CD4-positive, CD25-positive, alpha-beta regulatory T cell (primary cell): ENCODE data around the gene SRGAP1. TPM values are rescaled to one million over a fixed set of nuclear protein-coding genes. Genes with fewer than 3 reads are reported as not detected.

Experiments used
- ATAC-seq, 2 donors: fragments of 150-1000 bp; cut with Tn5 transposase; one replicate each; pipeline ENCODE4 v1.10.0; 2021; ENCODE audit warnings: low read depth in 2 of 2, moderate number of reproducible peaks in 2 of 2, moderate library complexity in 1 of 2
- DNase-seq, 3 donors: peaks; one replicate each; pipeline versions ENCODE4 v3.0.0 to v3.0.0-alpha.2; 2012 to 2022; ENCODE audit warnings: mixed read lengths in 1 of 3
- H3K27ac ChIP-seq: one replicate; pipeline ENCODE4 v1.7.0; 2013; ENCODE audit warnings: mild to moderate bottlenecking, low read length; ENCODE audit not compliant: insufficient read depth, poor library complexity, severe bottlenecking
- H3K27me3 ChIP-seq: one replicate; pipeline ENCODE4 v1.7.0; 2013; ENCODE audit warnings: low read length; ENCODE audit not compliant: control insufficient read depth, insufficient read depth
- H3K36me3 ChIP-seq: one replicate; pipeline ENCODE4 v1.7.0; 2013; ENCODE audit warnings: mild to moderate bottlenecking, low read length, moderate library complexity; ENCODE audit not compliant: control insufficient read depth, insufficient read depth
- H3K4me1 ChIP-seq: 2 replicates; pipeline ENCODE4 v1.7.0; 2013; ENCODE audit warnings: mild to moderate bottlenecking, low read length; ENCODE audit not compliant: insufficient read depth, control insufficient read depth, poor library complexity, severe bottlenecking
- H3K4me3 ChIP-seq: one replicate; pipeline ENCODE4 v1.7.0; 2013; ENCODE audit warnings: low read depth, mild to moderate bottlenecking, low read length, moderate library complexity
- H3K9me3 ChIP-seq, 2 experiments: 1 replicate in 1 of 2; 2 replicates in 1 of 2; pipeline ENCODE4 v1.7.0; 2013; ENCODE audit warnings: low read length in 2 of 2, mild to moderate bottlenecking in 1 of 2, moderate library complexity in 1 of 2; ENCODE audit not compliant: control insufficient read depth in 2 of 2
- H3K27ac Mint-ChIP-seq, 3 donors: one replicate each; pipeline ENCODE4 v1.8.0; 2020 to 2022; ENCODE audit warnings: mild to moderate bottlenecking in 3 of 3, mixed read lengths in 3 of 3, moderate library complexity in 2 of 3
- H3K27me3 Mint-ChIP-seq: one replicate; pipeline ENCODE4 v1.8.0; 2022; ENCODE audit warnings: mild to moderate bottlenecking, mixed read lengths
- H3K36me3 Mint-ChIP-seq: one replicate; pipeline ENCODE4 v1.8.0; 2020; ENCODE audit warnings: mixed read lengths
- H3K4me1 Mint-ChIP-seq, 4 donors: one replicate each; pipeline ENCODE4 v1.8.0; 2020 to 2022; ENCODE audit warnings: mixed read lengths in 4 of 4, mild to moderate bottlenecking in 1 of 4
- H3K4me3 Mint-ChIP-seq, 4 donors: one replicate each; pipeline ENCODE4 v1.8.0; 2020 to 2022; ENCODE audit warnings: mild to moderate bottlenecking in 4 of 4, mixed read lengths in 4 of 4, moderate library complexity in 3 of 4
- H3K9me3 Mint-ChIP-seq, 7 donors: one replicate each; pipeline ENCODE4 v1.8.0; 2020 to 2022; ENCODE audit warnings: mixed read lengths in 7 of 7, mild to moderate bottlenecking in 3 of 7, moderate library complexity in 2 of 7
- polyA plus RNA-seq, 4 donors: library from polyadenylated mRNA; unstranded; fragments of 300-500 nt; fragmentation: Illumina TruSeq; gene quantifications; one replicate each; pipeline ENCODE4 v1.2.3, GENCODE V29; 2021
- total RNA-seq: library from RNA; stranded (reverse); gene quantifications from one replicate; pipeline ENCODE4 v1.2.3, GENCODE V29; 2022

The SRGAP1 gene
- total and polyA plus RNA-seq, 5 donors from 2014 or later = 0.01 to 0.07 (median 0.02) TPM; not detected in 1

DNA sequence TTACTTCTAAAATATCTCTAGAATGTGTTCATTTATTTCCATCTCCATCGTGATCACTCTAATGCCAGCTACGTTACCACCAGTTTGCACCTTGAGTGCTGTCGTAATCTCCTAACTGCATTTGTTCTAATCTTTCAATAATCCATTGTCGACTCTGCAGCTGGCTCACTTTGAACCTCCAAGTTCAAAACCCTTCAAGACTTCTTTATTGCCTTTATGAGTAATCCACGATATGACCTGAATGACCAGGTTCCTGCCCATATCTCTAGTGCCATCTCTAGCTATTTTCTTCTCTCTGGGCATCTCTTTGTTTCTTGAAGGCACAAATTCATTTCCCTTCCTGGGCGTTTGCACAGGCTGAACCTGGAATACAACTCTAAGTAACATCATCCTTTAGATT is 76.7 kb downstream of the SRGAP1 start:
- Mint-ChIP-seq H3K36me3 (no peaks in the 10 kb centered on the region), H3K9me3 (peaks cover 0 to 2% (median 0%) of the 10 kb centered on the region in 7 donors), H3K27ac (no peak overlapping the region), H3K27me3 (no peaks in the 10 kb centered on the region), H3K4me3 (no peak overlapping the region), H3K4me1 (no peaks in the 10 kb centered on the region)
- DNase-seq (no peak), ATAC-seq (no peak)
- Histone ChIP-seq H3K4me3 (no peak overlapping the region), H3K27ac (no peak overlapping the region), H3K9me3 (no peaks in the 10 kb centered on the region), H3K36me3 (no peaks in the 10 kb centered on the region), H3K4me1 (no peaks in the 10 kb centered on the region), H3K27me3 (peaks cover 2% of the 10 kb centered on the region)

DNA sequence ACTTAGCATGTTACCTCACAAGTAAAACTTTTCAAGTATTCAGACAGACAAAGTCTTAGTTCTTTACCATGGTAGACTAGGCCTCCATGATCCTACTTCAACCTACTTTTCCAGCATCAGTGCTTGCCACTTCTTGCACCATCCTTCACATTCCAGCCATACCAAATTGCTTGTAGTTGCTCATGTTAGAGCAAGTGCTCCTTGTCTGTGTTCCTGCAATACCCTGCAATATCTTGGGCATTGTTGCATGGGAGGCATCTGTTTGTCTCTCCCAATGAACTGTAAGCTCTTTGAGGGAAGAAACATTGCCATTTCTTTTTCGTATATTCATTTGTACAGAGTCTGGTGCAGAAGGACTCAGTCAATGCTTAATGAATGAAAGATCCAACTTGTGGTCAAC is 78.0 kb downstream of the SRGAP1 start:
- Mint-ChIP-seq H3K9me3 (peaks cover 0 to 2% (median 0%) of the 10 kb centered on the region in 7 donors), H3K27me3 (no peaks in the 10 kb centered on the region)
- H3K4me3 ChIP-seq = no peak overlapping the region

DNA sequence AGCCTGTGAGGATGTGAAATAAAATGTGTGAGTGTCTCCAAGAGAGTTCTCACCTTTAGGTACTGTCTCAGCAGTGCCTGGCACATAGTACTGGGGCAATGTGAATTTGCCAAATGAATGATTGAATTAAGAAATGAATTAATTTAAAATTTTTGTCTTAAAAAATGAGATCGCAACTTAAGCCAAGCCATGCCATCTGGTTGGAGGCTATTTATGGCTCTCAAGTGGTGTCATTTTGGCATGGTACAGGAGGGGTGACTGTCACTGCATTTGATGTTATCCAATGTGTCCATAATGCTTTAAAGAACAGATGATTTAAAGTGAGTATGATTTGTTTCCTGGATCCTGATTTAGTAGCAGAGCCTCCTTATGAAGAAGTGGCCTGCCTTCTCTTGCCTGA is 80.3 kb downstream of the SRGAP1 start:
- H3K4me1 ChIP-seq = no peaks in the 10 kb centered on the region
- no peak for ATAC-seq

More for the DNA sequence above, 78.0 kb downstream of the SRGAP1 start:
- ATAC-seq = no peak
- Histone ChIP-seq H3K27ac (no peak overlapping the region), H3K9me3 (no peaks in the 10 kb centered on the region), H3K4me1 (no peaks in the 10 kb centered on the region), H3K27me3 (peaks cover 2% of the 10 kb centered on the region), H3K36me3 (no peaks in the 10 kb centered on the region)
- no peak for DNase-seq
- Mint-ChIP-seq H3K4me3 (no peak overlapping the region), H3K4me1 (no peaks in the 10 kb centered on the region), H3K36me3 (no peaks in the 10 kb centered on the region), H3K27ac (no peak overlapping the region)

DNA sequence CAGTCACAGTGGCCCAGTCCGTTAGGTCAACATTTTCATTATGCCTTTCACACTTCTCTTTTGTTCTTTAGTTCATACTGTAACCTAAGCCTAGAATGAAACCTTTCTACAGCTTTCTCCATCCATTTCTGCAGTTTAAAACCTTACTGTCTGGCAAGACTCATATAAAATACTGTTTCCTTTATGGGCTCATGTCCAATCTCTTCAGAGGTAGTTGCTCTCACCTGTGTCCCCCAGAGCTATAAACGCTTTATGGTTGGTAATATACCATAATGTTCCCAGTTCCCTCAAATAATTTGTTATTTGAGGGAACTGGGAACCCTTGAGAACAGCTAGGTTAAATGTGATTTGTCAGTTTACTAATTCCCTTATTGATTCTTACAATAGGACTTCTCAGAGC is 83.0 kb downstream of the SRGAP1 start:
- Mint-ChIP-seq H3K27ac (no peak overlapping the region), H3K4me3 (no peak overlapping the region), H3K4me1 (no peaks in the 10 kb centered on the region), H3K27me3 (no peaks in the 10 kb centered on the region), H3K9me3 (peaks cover 0 to 5% (median 0%) of the 10 kb centered on the region in 7 donors), H3K36me3 (no peaks in the 10 kb centered on the region)
- H3K4me1 ChIP-seq = no peaks in the 10 kb centered on the region
- H3K27me3 ChIP-seq = peaks cover 6% of the 10 kb centered on the region
- no peak overlapping the region for H3K27ac ChIP-seq
- no peaks in the 10 kb centered on the region for H3K9me3 ChIP-seq
- no peak overlapping the region for H3K4me3 ChIP-seq
- no peak for DNase-seq
- ATAC-seq = no peak
- H3K36me3 ChIP-seq = no peaks in the 10 kb centered on the region

More for the DNA sequence above, 80.3 kb downstream of the SRGAP1 start:
- Histone ChIP-seq H3K27ac (no peak overlapping the region), H3K9me3 (no peaks in the 10 kb centered on the region), H3K27me3 (peaks cover 2% of the 10 kb centered on the region), H3K4me3 (no peak overlapping the region), H3K36me3 (no peaks in the 10 kb centered on the region)
- Mint-ChIP-seq H3K4me3 (no peak overlapping the region), H3K27ac (no peak overlapping the region), H3K36me3 (no peaks in the 10 kb centered on the region), H3K27me3 (no peaks in the 10 kb centered on the region), H3K9me3 (peaks cover 0 to 2% (median 0%) of the 10 kb centered on the region in 7 donors), H3K4me1 (no peaks in the 10 kb centered on the region)
- no peak for DNase-seq

DNA sequence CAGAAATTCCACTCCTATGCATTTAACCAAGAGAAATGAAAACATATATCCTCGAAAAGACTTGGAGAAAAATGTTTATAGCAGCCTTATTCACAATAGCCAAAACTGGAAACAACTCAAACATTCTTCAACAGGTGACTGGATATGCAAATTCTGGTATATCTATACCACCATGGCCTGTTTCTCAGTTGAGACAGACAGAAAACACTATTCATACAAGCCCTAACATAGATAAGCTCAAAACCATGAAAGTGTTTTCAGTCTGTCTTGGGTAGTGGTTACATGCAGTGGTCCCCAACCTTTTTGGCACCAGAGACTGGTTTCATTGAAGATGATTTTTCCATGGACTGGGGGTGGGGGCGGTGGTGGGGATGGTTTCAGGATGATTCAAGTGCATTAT is 83.8 kb downstream of the SRGAP1 start:
- no peaks in the 10 kb centered on the region for H3K36me3 ChIP-seq
- H3K4me1 ChIP-seq = no peaks in the 10 kb centered on the region
- Mint-ChIP-seq H3K27me3 (no peaks in the 10 kb centered on the region), H3K36me3 (no peaks in the 10 kb centered on the region), H3K9me3 (peaks cover 0 to 5% (median 0%) of the 10 kb centered on the region in 7 donors), H3K4me3 (no peak overlapping the region), H3K4me1 (no peaks in the 10 kb centered on the region), H3K27ac (no peak overlapping the region)
- no peaks in the 10 kb centered on the region for H3K9me3 ChIP-seq
- H3K4me3 ChIP-seq = no peak overlapping the region
- H3K27me3 ChIP-seq = peaks cover 4% of the 10 kb centered on the region
- ATAC-seq (no peak), DNase-seq (no peak)
- H3K27ac ChIP-seq = no peak overlapping the region

DNA sequence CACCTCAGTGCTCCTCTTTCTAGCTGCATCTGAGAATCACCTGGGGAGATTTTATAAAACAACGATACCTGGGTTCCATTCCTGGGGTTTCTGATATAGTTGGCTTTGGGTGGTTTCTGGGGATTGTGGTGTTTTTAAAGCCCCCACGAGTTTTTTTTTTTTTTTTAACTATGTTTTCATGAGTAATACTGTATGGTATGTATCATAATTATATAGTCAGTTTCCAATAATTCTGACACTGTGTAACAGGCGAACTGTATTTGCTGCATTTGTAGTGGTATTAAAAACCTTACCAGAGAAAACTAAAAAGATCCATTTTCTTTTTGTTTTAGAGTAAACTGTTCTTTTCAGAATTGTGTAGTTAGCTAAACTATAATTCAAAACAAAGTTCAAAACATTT is 84.9 kb downstream of the SRGAP1 start:
- H3K27me3 Mint-ChIP-seq = no peaks in the 10 kb centered on the region
- H3K4me1 Mint-ChIP-seq = no peaks in the 10 kb centered on the region
- DNase-seq (no peak), ATAC-seq (no peak)
- Histone ChIP-seq H3K9me3 (no peaks in the 10 kb centered on the region), H3K27me3 (peaks cover 4% of the 10 kb centered on the region), H3K4me1 (no peaks in the 10 kb centered on the region), H3K27ac (no peak overlapping the region), H3K4me3 (no peak overlapping the region), H3K36me3 (no peaks in the 10 kb centered on the region)
- H3K27ac Mint-ChIP-seq = no peak overlapping the region
- H3K36me3 Mint-ChIP-seq = no peaks in the 10 kb centered on the region
- no peak overlapping the region for H3K4me3 Mint-ChIP-seq
- peaks cover 0 to 5% (median 0%) of the 10 kb centered on the region in 7 donors for H3K9me3 Mint-ChIP-seq

DNA sequence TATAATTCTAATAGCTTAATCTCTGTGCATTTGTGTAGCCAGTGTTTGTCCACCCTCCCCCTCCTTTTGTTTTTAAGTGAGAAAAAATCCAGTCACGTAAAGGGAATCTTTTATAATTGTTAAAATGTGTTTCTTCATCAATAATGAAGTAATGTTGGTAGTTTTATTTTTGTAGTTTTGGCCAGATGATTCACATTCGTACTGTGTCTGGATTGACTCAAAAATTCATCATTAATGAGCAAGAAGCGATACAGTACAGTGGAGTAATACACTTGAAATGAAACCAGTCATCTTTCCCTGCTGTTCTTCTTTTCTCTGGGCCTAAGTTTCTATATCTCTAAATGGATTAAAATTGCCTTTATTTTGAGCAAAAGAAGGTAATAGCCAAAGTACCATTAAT is 86.5 kb downstream of the SRGAP1 start:
- H3K9me3 Mint-ChIP-seq = peaks cover 0 to 5% (median 0%) of the 10 kb centered on the region in 7 donors
- H3K4me1 Mint-ChIP-seq = no peaks in the 10 kb centered on the region
- DNase-seq = no peak
- ATAC-seq = no peak
- H3K4me3 ChIP-seq = no peak overlapping the region
- no peak overlapping the region for H3K27ac Mint-ChIP-seq
- H3K4me3 Mint-ChIP-seq = no peak overlapping the region
- no peaks in the 10 kb centered on the region for H3K4me1 ChIP-seq
- no peaks in the 10 kb centered on the region for H3K9me3 ChIP-seq
- peaks cover 4% of the 10 kb centered on the region for H3K27me3 ChIP-seq
- no peaks in the 10 kb centered on the region for H3K36me3 ChIP-seq
- H3K27me3 Mint-ChIP-seq = no peaks in the 10 kb centered on the region
- no peak overlapping the region for H3K27ac ChIP-seq
- H3K36me3 Mint-ChIP-seq = no peaks in the 10 kb centered on the region

DNA sequence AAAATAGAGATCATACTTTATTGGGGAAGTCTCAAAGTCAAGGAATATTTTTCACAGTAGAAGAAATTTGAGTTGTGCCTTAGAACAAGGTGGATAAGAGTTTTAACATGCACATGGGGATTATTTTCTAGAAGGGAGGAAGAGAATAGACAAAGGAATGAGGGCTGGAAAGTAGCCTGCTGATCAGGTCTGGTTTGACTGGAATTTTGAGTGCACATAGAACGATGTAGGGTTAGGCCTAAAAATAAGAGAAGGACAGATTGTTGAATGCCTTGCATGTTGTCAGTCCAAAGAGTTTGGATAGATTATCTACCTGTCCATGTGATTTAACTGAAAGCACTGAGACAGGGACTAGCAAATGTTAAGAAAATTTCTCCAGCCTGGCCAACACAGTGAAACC is 87.2 kb downstream of the SRGAP1 start:
- Mint-ChIP-seq H3K27me3 (no peaks in the 10 kb centered on the region), H3K36me3 (no peaks in the 10 kb centered on the region), H3K4me3 (no peak overlapping the region), H3K9me3 (peaks cover 0 to 5% (median 0%) of the 10 kb centered on the region in 7 donors), H3K4me1 (no peaks in the 10 kb centered on the region), H3K27ac (no peak overlapping the region)
- Histone ChIP-seq H3K4me3 (no peak overlapping the region), H3K36me3 (no peaks in the 10 kb centered on the region), H3K4me1 (no peaks in the 10 kb centered on the region), H3K27me3 (peaks cover 4% of the 10 kb centered on the region), H3K9me3 (no peaks in the 10 kb centered on the region), H3K27ac (no peak overlapping the region)
- ATAC-seq = no peak
- DNase-seq = no peak
